Neural progenitor cell (in vitro differentiated cells): ENCODE results near the gene GNAQ.

Experiments used
- CTCF ChIP-seq: fragments of 200-600 bp; sonication (generic); IDR thresholded peaks from 2 replicates; pipeline ENCODE4 v1.5.1; 2017; ENCODE audit warnings: antibody characterized with exemption, mild to moderate bottlenecking
- EZH2phosphoT487 ChIP-seq: fragments of 200-600 bp; sonication (generic); IDR thresholded peaks from 2 replicates; pipeline ENCODE4 v1.6.1; 2017; ENCODE audit warnings: antibody characterized with exemption

- TF ChIP-seq CTCF (no peak), EZH2phosphoT487 (no peak)
These were observed 187.2 kb downstream of the GNAQ start for GRCh38 chr9:77844415-77844814.
